ENCODE measurements around the gene MAGI2. TPM values are rescaled to one million over a fixed set of nuclear protein-coding genes. Genes with fewer than 3 reads are reported as not detected.
A peak's percentile ranks its signal among the peaks of the same experiment; 100 is the strongest.

MAGI2 gene
- total and polyA plus RNA-seq, 2 experiments from 2014 or later, result 3.5 to 4.1 TPM

DNA sequence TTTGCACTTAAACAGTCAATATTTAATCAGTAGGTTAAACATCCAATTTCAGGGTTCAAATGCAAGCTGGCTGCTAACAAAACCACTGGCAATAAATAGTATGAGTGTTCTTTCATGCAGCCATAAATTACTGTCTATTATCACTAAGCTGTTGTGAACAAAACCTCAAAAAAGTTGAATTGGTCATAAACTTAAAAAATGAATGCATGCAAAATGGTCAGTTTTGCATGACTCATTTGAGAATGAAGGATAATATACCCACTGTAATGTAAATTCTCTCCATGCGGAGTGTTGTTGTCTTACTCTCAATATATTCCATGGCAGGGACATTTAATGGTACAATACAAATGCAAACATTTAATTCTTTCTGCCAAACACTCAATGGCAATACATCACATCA is 226.4 kb downstream of the MAGI2 start:
- no peaks in the 10 kb centered on the region for H3K9me2 ChIP-seq (ENCODE audit: insufficient read depth)
- peak; percentile 8 for DNase-seq
- no peak overlapping the region for H2AFZ ChIP-seq
- no peaks in the 10 kb centered on the region for H3K79me2 ChIP-seq (ENCODE audit: insufficient read depth)
- no peaks in the 10 kb centered on the region for H3K4me1 ChIP-seq (ENCODE audit: insufficient read depth)
- H3K36me3 ChIP-seq (ENCODE audit: low read depth), result no peaks in the 10 kb centered on the region
- no peaks in the 10 kb centered on the region; the same call in 1 of the 2 replicates for H4K20me1 ChIP-seq (ENCODE audit: insufficient read depth)
- H3K27me3 ChIP-seq (replicated peaks; ENCODE audit: insufficient read depth), result no peaks in the 10 kb centered on the region
- H3F3A ChIP-seq (ENCODE audit: insufficient read depth), result no peaks in the 10 kb centered on the region
- H3K4me3 ChIP-seq, result no peak overlapping the region
- H3K27ac ChIP-seq, result no peak overlapping the region
- no peaks in the 10 kb centered on the region for H3K9me3 ChIP-seq (ENCODE audit: low read depth)
- no peak overlapping the region for H3K9ac ChIP-seq
- 63 to 75% methylated on average over 1 of the region's 1 CpG for WGBS, 2 experiments (ENCODE audit: low coverage in 1 of 2, low lambda C conversion rate in 2 of 2, missing lambda C conversion rate in 2 of 2)
- in situ Hi-C loops (cut with MboI), result no loop called here
- H3K4me2 ChIP-seq (ENCODE audit: unreplicated experiment), result no peak overlapping the region
- TF ChIP-seq EZH2phosphoT487 (IDR thresholded peaks at IDR 0.05; ENCODE audit: insufficient read depth, low read depth) (no peak), EZH2 (IDR thresholded peaks at IDR 0.05; ENCODE audit: insufficient read depth, poor library complexity, severe bottlenecking) (no peak)

DNA sequence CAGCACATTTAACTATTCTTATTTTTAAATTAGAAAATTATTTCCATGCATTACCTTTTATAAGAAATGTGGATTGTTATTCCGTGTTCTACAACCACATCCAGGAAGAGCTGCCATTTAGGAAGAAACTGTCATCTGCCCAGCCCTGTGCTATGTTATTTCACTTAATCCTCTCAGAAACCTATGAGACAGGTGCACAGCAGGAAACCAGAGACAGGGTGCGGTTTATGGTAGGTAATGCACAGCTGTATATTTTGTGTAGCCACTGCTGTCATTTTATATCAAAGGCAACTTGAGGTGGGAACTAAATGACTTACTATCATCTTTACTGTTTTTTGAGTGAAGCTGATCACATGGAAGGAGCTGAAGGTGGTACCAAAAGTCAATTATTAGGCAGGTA is 232.3 kb downstream of the MAGI2 start:
- H3F3A ChIP-seq (ENCODE audit: insufficient read depth), result 0 out of 2 replicates have a peak, but pooled peaks cover 10% of the 10 kb centered on the region
- no peak for TF ChIP-seq EZH2 (IDR thresholded peaks at IDR 0.05; ENCODE audit: insufficient read depth, poor library complexity, severe bottlenecking)
- TF ChIP-seq EZH2phosphoT487 (IDR thresholded peaks at IDR 0.05; ENCODE audit: insufficient read depth, low read depth), result no peak
- 74 to 85% methylated on average over 2 of the region's 2 CpGs for WGBS, 2 experiments (ENCODE audit: low coverage in 1 of 2, low lambda C conversion rate in 2 of 2, missing lambda C conversion rate in 2 of 2)
- DNase-seq, result no peak
- no peak overlapping the region for H3K4me2 ChIP-seq (ENCODE audit: unreplicated experiment)
- no peak overlapping the region for H3K27ac ChIP-seq
- no peaks in the 10 kb centered on the region for H3K9me2 ChIP-seq (ENCODE audit: insufficient read depth)
- no peaks in the 10 kb centered on the region for H3K27me3 ChIP-seq (replicated peaks; ENCODE audit: insufficient read depth)
- H3K9me3 ChIP-seq (ENCODE audit: low read depth), result no peaks in the 10 kb centered on the region
- H3K36me3 ChIP-seq (ENCODE audit: low read depth), result no peaks in the 10 kb centered on the region
- no peak overlapping the region for H2AFZ ChIP-seq
- peaks cover 8% of the 10 kb centered on the region for H3K4me1 ChIP-seq (ENCODE audit: insufficient read depth)
- H3K4me3 ChIP-seq, result no peak overlapping the region
- H3K9ac ChIP-seq, result no peak overlapping the region
- in situ Hi-C loops (cut with MboI), result no loop called here
- no peaks in the 10 kb centered on the region for H4K20me1 ChIP-seq (ENCODE audit: insufficient read depth)
- no peaks in the 10 kb centered on the region for H3K79me2 ChIP-seq (ENCODE audit: insufficient read depth)

DNA sequence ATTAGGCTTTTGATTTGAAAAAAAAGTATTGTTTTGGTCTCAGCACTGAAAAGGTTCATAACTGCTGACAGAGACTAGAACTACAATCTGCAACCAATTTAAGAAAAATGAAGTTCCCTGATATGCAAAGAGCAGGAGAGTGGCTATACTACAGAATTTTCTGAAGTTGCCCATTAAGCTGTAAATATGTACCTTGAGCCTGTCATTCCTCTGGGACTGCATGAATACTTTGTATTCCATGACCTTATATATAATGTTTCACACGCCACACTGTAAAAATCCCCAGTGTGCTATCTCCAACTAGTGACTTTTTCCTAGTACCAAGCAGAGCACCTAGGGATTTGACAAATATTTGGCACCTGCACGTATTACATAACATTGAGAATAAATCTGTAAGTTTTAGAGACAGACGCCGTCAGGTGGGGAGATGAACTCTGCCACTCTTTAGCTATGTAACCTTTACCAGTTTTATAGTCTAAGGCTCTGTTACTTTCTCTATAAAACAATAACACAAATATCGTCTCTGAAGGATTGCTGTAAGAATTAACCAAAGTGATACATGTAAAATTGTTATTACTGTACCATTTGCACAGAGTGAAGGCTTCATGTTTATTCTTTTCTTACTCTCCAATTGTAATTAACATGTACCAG is 235.4 kb downstream of the MAGI2 start:
- Histone ChIP-seq H3K36me3 (ENCODE audit: low read depth) (no peaks in the 10 kb centered on the region), H3K4me3 (no peak overlapping the region), H3K9me2 (ENCODE audit: insufficient read depth) (no peaks in the 10 kb centered on the region), H3F3A (ENCODE audit: insufficient read depth) (0 out of 2 replicates have a peak, but pooled peaks cover 10% of the 10 kb centered on the region), H3K4me1 (ENCODE audit: insufficient read depth) (peaks cover 8% of the 10 kb centered on the region), H3K4me2 (ENCODE audit: unreplicated experiment) (no peak overlapping the region), H3K27ac (no peak overlapping the region), H2AFZ (no peak overlapping the region), H3K9ac (no peak overlapping the region), H3K9me3 (ENCODE audit: low read depth) (no peaks in the 10 kb centered on the region), H3K79me2 (ENCODE audit: insufficient read depth) (no peaks in the 10 kb centered on the region), H4K20me1 (ENCODE audit: insufficient read depth) (no peaks in the 10 kb centered on the region), H3K27me3 (replicated peaks; ENCODE audit: insufficient read depth) (no peaks in the 10 kb centered on the region)
- TF ChIP-seq EZH2phosphoT487 (IDR thresholded peaks at IDR 0.05; ENCODE audit: insufficient read depth, low read depth) (no peak), EZH2 (IDR thresholded peaks at IDR 0.05; ENCODE audit: insufficient read depth, poor library complexity, severe bottlenecking) (no peak)
- 94 to 95% methylated on average over 5 of the region's 5 CpGs for WGBS, 2 experiments (ENCODE audit: low coverage in 1 of 2, low lambda C conversion rate in 2 of 2, missing lambda C conversion rate in 2 of 2)
- DNase-seq, result no peak
- in situ Hi-C loops (cut with MboI), result no loop called here

DNA sequence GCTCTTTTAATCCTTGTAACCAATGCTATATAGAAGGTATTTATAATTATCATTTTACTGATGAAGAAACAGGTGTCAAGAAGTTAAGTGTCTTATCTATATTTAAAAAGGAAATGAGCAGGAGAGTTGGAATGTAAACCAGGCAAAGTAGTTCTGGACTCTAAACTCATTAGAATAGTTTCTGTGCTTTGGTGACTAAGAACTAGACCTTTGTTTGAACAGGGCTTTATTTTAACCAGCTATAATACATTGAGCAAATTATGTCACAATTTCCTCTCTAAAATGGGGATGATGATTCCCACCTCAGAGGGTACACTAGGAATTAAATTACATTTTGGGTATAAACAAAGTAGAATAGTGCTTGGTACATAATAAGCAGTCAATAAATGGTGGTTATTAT is 236.0 kb downstream of the MAGI2 start:
- Histone ChIP-seq H3K27me3 (replicated peaks; ENCODE audit: insufficient read depth) (no peaks in the 10 kb centered on the region), H3K9me3 (ENCODE audit: low read depth) (no peaks in the 10 kb centered on the region), H3K9ac (no peak overlapping the region), H3K4me2 (ENCODE audit: unreplicated experiment) (no peak overlapping the region), H3K79me2 (ENCODE audit: insufficient read depth) (no peaks in the 10 kb centered on the region), H3F3A (ENCODE audit: insufficient read depth) (0 out of 2 replicates have a peak, but pooled peaks cover 10% of the 10 kb centered on the region), H4K20me1 (ENCODE audit: insufficient read depth) (no peaks in the 10 kb centered on the region), H2AFZ (no peak overlapping the region), H3K9me2 (ENCODE audit: insufficient read depth) (no peaks in the 10 kb centered on the region), H3K4me3 (no peak overlapping the region), H3K27ac (no peak overlapping the region), H3K36me3 (ENCODE audit: low read depth) (no peaks in the 10 kb centered on the region), H3K4me1 (ENCODE audit: insufficient read depth) (peaks cover 8% of the 10 kb centered on the region)
- in situ Hi-C loops (cut with MboI), result no loop called here
- TF ChIP-seq EZH2 (IDR thresholded peaks at IDR 0.05; ENCODE audit: insufficient read depth, poor library complexity, severe bottlenecking) (no peak), EZH2phosphoT487 (IDR thresholded peaks at IDR 0.05; ENCODE audit: insufficient read depth, low read depth) (no peak)
- DNase-seq, result peak; percentile 35
